HEK293 (cell line): ENCODE results near the gene SLC22A12.

Experiments
- ZEB2 ChIP-seq: fragments of 450-650 bp; formaldehyde crosslinking; IDR thresholded peaks from 2 replicates; pipeline ENCODE4 v1.5.1; 2016; ENCODE audit warnings: missing biosample characterization, missing genetic modification characterization
- ZFP3 ChIP-seq: fragments of 450-650 bp; formaldehyde crosslinking; IDR thresholded peaks from 2 replicates; pipeline ENCODE4 v1.5.1; 2016; ENCODE audit warnings: low read depth, missing biosample characterization, missing genetic modification characterization
- ZNF24 ChIP-seq: fragments of 450-650 bp; formaldehyde crosslinking; IDR thresholded peaks from 2 replicates; pipeline ENCODE4 v1.5.1; 2016; ENCODE audit warnings: missing biosample characterization, missing genetic modification characterization
- ZNF416 ChIP-seq: fragments of 450-650 bp; formaldehyde crosslinking; IDR thresholded peaks from 2 replicates; pipeline ENCODE4 v1.5.1; 2016; ENCODE audit warnings: missing biosample characterization, missing genetic modification characterization
- TF ChIP-seq, protein P1 (sequence below): fragments of 450-650 bp; formaldehyde crosslinking; IDR thresholded peaks from 2 replicates; pipeline ENCODE4 v1.5.1; 2016; ENCODE audit warnings: missing biosample characterization, missing genetic modification characterization
- TF ChIP-seq, protein P2 (sequence below): fragments of 450-650 bp; formaldehyde crosslinking; IDR thresholded peaks from 2 replicates; pipeline ENCODE4 v1.5.1; 2016; ENCODE audit warnings: missing biosample characterization, missing genetic modification characterization

DNA sequence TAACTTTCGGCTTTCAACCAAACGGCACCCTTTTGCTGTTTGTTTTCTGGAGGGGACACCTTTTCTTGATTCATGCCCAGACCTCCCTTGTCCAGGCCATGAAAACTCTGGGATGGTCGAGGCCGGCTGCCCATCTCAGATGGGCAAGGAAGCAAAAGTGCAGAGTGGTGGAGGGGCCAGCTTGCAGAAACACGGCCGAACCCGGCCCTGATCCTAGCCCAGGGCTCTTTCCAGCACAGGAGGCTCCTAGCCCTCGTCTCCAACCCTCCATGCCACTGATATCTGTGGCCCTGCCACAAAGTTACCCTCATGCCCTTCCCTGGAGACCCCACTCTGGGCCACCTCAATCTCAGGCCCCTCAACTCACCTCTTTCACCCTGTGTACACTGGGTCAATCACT, 18.9 kb upstream of the SLC22A12 start:
- TF ChIP-seq ZNF416 (tag by site-specific recombination) (no peak), ZFP3 (no peak), ZNF24 (tag by site-specific recombination) (no peak), ZEB2 (no peak)
- TF ChIP-seq, protein P1, sequence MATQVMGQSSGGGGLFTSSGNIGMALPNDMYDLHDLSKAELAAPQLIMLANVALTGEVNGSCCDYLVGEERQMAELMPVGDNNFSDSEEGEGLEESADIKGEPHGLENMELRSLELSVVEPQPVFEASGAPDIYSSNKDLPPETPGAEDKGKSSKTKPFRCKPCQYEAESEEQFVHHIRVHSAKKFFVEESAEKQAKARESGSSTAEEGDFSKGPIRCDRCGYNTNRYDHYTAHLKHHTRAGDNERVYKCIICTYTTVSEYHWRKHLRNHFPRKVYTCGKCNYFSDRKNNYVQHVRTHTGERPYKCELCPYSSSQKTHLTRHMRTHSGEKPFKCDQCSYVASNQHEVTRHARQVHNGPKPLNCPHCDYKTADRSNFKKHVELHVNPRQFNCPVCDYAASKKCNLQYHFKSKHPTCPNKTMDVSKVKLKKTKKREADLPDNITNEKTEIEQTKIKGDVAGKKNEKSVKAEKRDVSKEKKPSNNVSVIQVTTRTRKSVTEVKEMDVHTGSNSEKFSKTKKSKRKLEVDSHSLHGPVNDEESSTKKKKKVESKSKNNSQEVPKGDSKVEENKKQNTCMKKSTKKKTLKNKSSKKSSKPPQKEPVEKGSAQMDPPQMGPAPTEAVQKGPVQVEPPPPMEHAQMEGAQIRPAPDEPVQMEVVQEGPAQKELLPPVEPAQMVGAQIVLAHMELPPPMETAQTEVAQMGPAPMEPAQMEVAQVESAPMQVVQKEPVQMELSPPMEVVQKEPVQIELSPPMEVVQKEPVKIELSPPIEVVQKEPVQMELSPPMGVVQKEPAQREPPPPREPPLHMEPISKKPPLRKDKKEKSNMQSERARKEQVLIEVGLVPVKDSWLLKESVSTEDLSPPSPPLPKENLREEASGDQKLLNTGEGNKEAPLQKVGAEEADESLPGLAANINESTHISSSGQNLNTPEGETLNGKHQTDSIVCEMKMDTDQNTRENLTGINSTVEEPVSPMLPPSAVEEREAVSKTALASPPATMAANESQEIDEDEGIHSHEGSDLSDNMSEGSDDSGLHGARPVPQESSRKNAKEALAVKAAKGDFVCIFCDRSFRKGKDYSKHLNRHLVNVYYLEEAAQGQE (tag by site-specific recombination) = no peak
- TF ChIP-seq, protein P2, sequence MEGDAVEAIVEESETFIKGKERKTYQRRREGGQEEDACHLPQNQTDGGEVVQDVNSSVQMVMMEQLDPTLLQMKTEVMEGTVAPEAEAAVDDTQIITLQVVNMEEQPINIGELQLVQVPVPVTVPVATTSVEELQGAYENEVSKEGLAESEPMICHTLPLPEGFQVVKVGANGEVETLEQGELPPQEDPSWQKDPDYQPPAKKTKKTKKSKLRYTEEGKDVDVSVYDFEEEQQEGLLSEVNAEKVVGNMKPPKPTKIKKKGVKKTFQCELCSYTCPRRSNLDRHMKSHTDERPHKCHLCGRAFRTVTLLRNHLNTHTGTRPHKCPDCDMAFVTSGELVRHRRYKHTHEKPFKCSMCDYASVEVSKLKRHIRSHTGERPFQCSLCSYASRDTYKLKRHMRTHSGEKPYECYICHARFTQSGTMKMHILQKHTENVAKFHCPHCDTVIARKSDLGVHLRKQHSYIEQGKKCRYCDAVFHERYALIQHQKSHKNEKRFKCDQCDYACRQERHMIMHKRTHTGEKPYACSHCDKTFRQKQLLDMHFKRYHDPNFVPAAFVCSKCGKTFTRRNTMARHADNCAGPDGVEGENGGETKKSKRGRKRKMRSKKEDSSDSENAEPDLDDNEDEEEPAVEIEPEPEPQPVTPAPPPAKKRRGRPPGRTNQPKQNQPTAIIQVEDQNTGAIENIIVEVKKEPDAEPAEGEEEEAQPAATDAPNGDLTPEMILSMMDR = no peak
